ENCODE data around the gene ACSS3.
"Not testable (repeated sequence)": the region's sequence is repeated elsewhere in the genome, so short reads cannot be mapped to it uniquely, and the experiment has no call there.

ACSS3 gene

GRCh38 chr12:81077686-81078441, at the start of gene ACSS3:
Gene ACSS3 (plus strand): TSS chr12:81078079. CDS start chr12:81078121, 42 bp downstream.
- no peak for DNase-seq

- DNase-seq = no peak
Measured at GRCh38 chr12:81034926-81035325, 43.0 kb upstream of the ACSS3 start.

GRCh38 chr12:81039231-81039630, 38.6 kb upstream of the ACSS3 start:
- DNase-seq = no peak

GRCh38 chr12:81043979-81044740, 33.7 kb upstream of the ACSS3 start:
- DNase-seq = no peak

GRCh38 chr12:81064971-81065370, 12.9 kb upstream of the ACSS3 start:
- DNase-seq = not testable (repeated sequence)

- no peak for DNase-seq
Measured at GRCh38 chr12:81070846-81071245, 7.0 kb upstream of the ACSS3 start.

GRCh38 chr12:81075539-81075938, 2.3 kb upstream of the ACSS3 start:
- DNase-seq = no peak

GRCh38 chr12:81077329-81077685, 572 bp upstream of the ACSS3 start:
- DNase-seq = no peak

- DNase-seq = no peak
Measured at GRCh38 chr12:81078469-81079196, 754 bp downstream of the ACSS3 start.

GRCh38 chr12:81079280-81080076, 1.6 kb downstream of the ACSS3 start:
- no peak for DNase-seq

GRCh38 chr12:81080431-81080983, 2.6 kb downstream of the ACSS3 start:
- DNase-seq = no peak

- no peak for DNase-seq
Measured at GRCh38 chr12:81081726-81082125, 3.8 kb downstream of the ACSS3 start.

GRCh38 chr12:81083018-81083417, 5.1 kb downstream of the ACSS3 start:
- no peak for DNase-seq

GRCh38 chr12:81083906-81084513, 6.1 kb downstream of the ACSS3 start:
- no peak for DNase-seq

- no peak for DNase-seq
Measured at GRCh38 chr12:81084811-81085350, 7.0 kb downstream of the ACSS3 start.

GRCh38 chr12:81085832-81086231, 8.0 kb downstream of the ACSS3 start:
- no peak for DNase-seq

- DNase-seq = no peak
Measured at GRCh38 chr12:81086342-81086741, 8.5 kb downstream of the ACSS3 start.

GRCh38 chr12:81088221-81088620, 10.3 kb downstream of the ACSS3 start:
- DNase-seq = no peak

GRCh38 chr12:81089412-81089811, 11.5 kb downstream of the ACSS3 start:
- DNase-seq = no peak

- DNase-seq = no peak
Measured at GRCh38 chr12:81092053-81092452, 14.2 kb downstream of the ACSS3 start.

- DNase-seq = no peak
Measured at GRCh38 chr12:81094718-81095360, 17.0 kb downstream of the ACSS3 start.
